Lower leg skin (tissue), 3 donors: ENCODE data around the gene GPX4.

Experiments
- CTCF ChIP-seq, 3 donors: fragments of 450-650 bp; IDR thresholded peaks; one replicate each; pipeline ENCODE4 v1.5.1; 2016; ENCODE audit warnings: antibody characterized with exemption in 3 of 3, mild to moderate bottlenecking in 3 of 3, moderate library complexity in 2 of 3
- POLR2A ChIP-seq, 2 donors: fragments of 450-650 bp; IDR thresholded peaks; one replicate each; pipeline ENCODE4 v1.6.1; 2016 to 2017; ENCODE audit warnings: antibody characterized with exemption in 2 of 2, mild to moderate bottlenecking in 1 of 2, moderate library complexity in 1 of 2

DNA sequence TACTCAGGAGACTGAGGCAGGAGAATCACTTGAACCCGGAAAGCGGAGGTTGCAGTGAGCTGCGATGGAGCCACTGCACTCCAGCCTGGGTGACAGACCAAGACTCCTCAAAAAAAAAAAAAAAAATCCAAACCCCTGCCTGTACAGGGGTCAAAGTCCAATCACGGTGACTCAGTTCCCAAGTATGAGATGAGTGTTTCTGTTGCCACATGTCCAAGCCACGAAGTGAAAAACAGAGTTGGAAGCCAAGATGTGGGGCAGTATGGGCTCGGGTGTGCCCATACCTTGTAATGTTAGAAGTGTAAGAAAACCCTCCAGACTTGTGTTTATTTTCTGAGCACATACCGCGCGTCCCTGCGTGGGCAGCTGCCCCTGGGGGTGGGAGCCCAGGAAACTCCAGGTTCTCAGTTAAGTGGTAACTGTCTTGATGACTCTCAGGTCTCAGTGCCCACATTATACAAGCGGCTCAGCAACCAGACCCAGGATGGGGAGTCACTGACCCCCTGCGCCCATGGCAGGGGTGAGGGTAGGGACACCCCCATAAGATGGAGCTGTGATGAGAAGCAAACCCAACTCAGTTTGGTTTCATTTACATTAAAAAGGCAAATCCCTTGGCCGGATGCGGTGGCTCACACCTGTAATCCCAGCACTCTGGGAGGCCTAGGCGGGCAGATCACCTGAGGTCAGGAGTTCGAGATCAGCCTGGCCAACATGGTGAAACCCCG, 1.2 kb upstream of the GPX4 start:
- TF ChIP-seq CTCF (IDR thresholded peaks at IDR 0.05) = no peak
- TF ChIP-seq POLR2A (IDR thresholded peaks at IDR 0.05) = no peak
